ENCODE measurements around the gene RRAS. TPM values are rescaled to one million over a fixed set of nuclear protein-coding genes. Genes with fewer than 3 reads are reported as not detected.

RRAS gene
- total and polyA plus RNA-seq, 8 donors, result 21.4 to 131 (median 30.7) TPM

GRCh38 chr19:49658566-49659442 lies 18.9 kb upstream of the RRAS start:
- no peak overlapping the region for H3K27ac ChIP-seq
- no peaks in the 10 kb centered on the region for H3K27me3 ChIP-seq
- no peak for TF ChIP-seq CTCF (IDR thresholded peaks at IDR 0.05)
- DNase-seq, result no peak
- peaks cover 1 to 12% of the 10 kb centered on the region in 2 donors for H3K4me1 ChIP-seq
- intact Hi-C loops (cut with DNase I), result no loop called here
- no peak for ATAC-seq
- no peaks in the 10 kb centered on the region for H3K9me3 ChIP-seq
- peaks cover 0 to 96% of the 10 kb centered on the region in 2 donors for H3K36me3 ChIP-seq
- H3K4me3 ChIP-seq, result no peak overlapping the region

GRCh38 chr19:49658139-49658517 lies 18.2 kb upstream of the RRAS start:
- no peaks in the 10 kb centered on the region for H3K27me3 ChIP-seq
- no peak for DNase-seq
- no peaks in the 10 kb centered on the region for H3K9me3 ChIP-seq
- peaks cover 0 to 100% of the 10 kb centered on the region in 2 donors for H3K36me3 ChIP-seq
- no peak for ATAC-seq
- intact Hi-C loops (cut with DNase I), result no loop called here
- no peak overlapping the region for H3K4me3 ChIP-seq
- TF ChIP-seq CTCF (IDR thresholded peaks at IDR 0.05), result no peak
- H3K27ac ChIP-seq, result no peak overlapping the region
- H3K4me1 ChIP-seq, result peaks cover 0 to 5% of the 10 kb centered on the region in 2 donors

GRCh38 chr19:49657493-49658138 lies 17.7 kb upstream of the RRAS start:
- Histone ChIP-seq H3K4me1 (peaks cover 0 to under 1% of the 10 kb centered on the region in 2 donors), H3K9me3 (no peaks in the 10 kb centered on the region), H3K4me3 (no peak overlapping the region), H3K27me3 (no peaks in the 10 kb centered on the region), H3K36me3 (peaks cover 0 to 100% of the 10 kb centered on the region in 2 donors), H3K27ac (no peak overlapping the region)
- ATAC-seq, result no peak
- no peak for TF ChIP-seq CTCF (IDR thresholded peaks at IDR 0.05)
- intact Hi-C loops (cut with DNase I), result no loop called here
- no peak for DNase-seq

GRCh38 chr19:49656456-49657109 lies 16.6 kb upstream of the RRAS start:
- Histone ChIP-seq H3K27ac (no peak overlapping the region), H3K27me3 (no peaks in the 10 kb centered on the region), H3K4me1 (no peaks in the 10 kb centered on the region), H3K9me3 (no peaks in the 10 kb centered on the region), H3K36me3 (peaks cover 0 to 97% of the 10 kb centered on the region in 2 donors), H3K4me3 (no peak overlapping the region)
- no peak for DNase-seq
- ATAC-seq, result no peak
- TF ChIP-seq CTCF (IDR thresholded peaks at IDR 0.05), result no peak
- intact Hi-C loops (cut with DNase I), result no loop called here

Measured in left lung (tissue), 10 donors.